BLaER1 (cell line): ENCODE measurements around the gene NFKBIB.

ENCODE experiments used
- H3K27ac ChIP-seq: shearing (Covaris generic); formaldehyde crosslinking; 2 replicates; pipeline ENCODE4 v1.8.1; 2022
- H3K27me3 ChIP-seq: shearing (Covaris generic); formaldehyde crosslinking; 2 replicates; pipeline ENCODE4 v1.8.1; 2022
- H3K36me3 ChIP-seq: shearing (Covaris generic); formaldehyde crosslinking; 2 replicates; pipeline ENCODE4 v1.8.1; 2022
- H3K4me1 ChIP-seq: shearing (Covaris generic); formaldehyde crosslinking; 2 replicates; pipeline ENCODE4 v1.8.1; 2022
- H3K4me2 ChIP-seq: shearing (Covaris generic); formaldehyde crosslinking; 2 replicates; pipeline ENCODE4 v1.8.1; 2022
- H3K4me3 ChIP-seq: shearing (Covaris generic); formaldehyde crosslinking; 2 replicates; pipeline ENCODE4 v1.8.1; 2022
- H3K9ac ChIP-seq: shearing (Covaris generic); formaldehyde crosslinking; 2 replicates; pipeline ENCODE4 v1.8.1; 2022
- H3K9me3 ChIP-seq: shearing (Covaris generic); formaldehyde crosslinking; 2 replicates; pipeline ENCODE4 v1.8.1; 2022
- H4K20me1 ChIP-seq: shearing (Covaris generic); formaldehyde crosslinking; 2 replicates; pipeline ENCODE4 v1.8.1; 2022
- Cebpa-rat ChIP-seq: shearing (Covaris generic); IDR thresholded peaks from 2 replicates; pipeline ENCODE4 v1.8.1; 2022

NFKBIB gene

DNA sequence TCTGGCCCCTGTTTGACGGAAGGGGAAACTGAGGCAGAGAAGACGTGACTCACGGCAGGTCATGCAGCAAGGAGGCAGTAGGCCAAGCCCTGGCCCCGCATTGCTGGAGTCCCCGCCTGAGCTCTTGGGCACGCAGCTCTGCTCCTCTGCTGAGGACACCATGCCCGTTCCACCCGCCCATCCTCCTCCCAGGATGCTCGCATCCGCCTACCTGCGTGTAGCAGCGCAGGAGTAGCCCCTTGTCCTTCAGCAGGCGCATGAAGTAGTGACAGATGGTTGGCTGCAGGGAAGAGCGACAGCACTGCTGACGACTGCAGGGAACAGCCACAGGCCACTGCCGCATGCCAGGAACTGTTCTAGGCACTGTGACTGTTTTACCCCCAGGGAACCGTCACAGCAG, 10.9 kb upstream of the NFKBIB start:
- Histone ChIP-seq H3K4me3 (no peak overlapping the region), H3K36me3 (peaks cover 64% of the 10 kb centered on the region), H3K4me2 (peak overlapping the region; percentile 35; the same call in 1 of the 2 replicates), H3K9ac (no peak overlapping the region), H4K20me1 (no peaks in the 10 kb centered on the region), H3K27me3 (no peaks in the 10 kb centered on the region), H3K9me3 (no peaks in the 10 kb centered on the region), H3K4me1 (peaks cover 34% of the 10 kb centered on the region), H3K27ac (0 out of 2 replicates have a peak overlapping the region, but pooled peaks have one; percentile 32)
- no peak for TF ChIP-seq Cebpa-rat

DNA sequence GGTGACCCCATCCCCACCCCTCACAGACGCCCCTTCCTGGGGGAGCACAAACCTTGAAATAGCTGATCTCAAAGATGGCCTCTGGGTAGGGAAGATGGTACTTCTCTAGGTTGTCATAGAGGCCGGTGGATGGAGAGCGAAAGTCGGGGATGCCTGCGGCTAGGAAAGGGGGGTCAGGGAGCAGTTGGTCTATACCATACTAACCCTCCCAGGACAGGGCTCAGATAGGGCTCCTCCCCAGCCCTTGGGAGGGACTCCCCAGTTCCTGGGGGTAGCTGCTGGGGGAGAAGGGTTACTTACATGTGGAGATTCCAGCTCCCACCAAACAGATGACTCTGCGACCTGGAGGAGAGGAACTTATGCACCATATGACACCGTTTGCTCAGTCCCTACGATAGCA, 10.0 kb upstream of the NFKBIB start:
- no peak overlapping the region; the same call in 1 of the 2 replicates for H3K9ac ChIP-seq
- H4K20me1 ChIP-seq: no peaks in the 10 kb centered on the region
- peaks cover 40% of the 10 kb centered on the region for H3K4me1 ChIP-seq
- no peaks in the 10 kb centered on the region for H3K9me3 ChIP-seq
- TF ChIP-seq Cebpa-rat: no peak
- no peaks in the 10 kb centered on the region for H3K27me3 ChIP-seq
- H3K36me3 ChIP-seq: peaks cover 64% of the 10 kb centered on the region
- no peak overlapping the region for H3K27ac ChIP-seq
- no peak overlapping the region for H3K4me3 ChIP-seq
- H3K4me2 ChIP-seq: no peak overlapping the region

DNA sequence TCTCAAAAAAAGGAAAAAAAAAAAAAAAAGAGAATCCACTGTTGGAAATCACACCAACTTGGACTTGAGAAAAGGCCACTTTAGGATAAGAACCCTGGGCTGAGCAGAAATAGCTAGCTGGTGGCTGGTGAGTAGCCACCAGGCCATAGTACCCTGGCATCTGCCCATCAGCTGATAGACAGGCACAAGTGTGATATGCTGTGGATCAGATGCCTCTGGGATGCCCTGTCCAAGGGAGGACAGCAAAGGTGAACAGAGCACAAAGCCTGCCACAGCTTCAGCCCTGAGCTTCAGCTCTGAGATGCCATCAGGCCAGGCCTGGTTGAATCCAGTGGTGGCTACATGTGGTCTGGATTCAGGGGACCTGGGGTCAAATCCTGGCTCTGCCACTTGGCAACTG, 9.1 kb upstream of the NFKBIB start:
- Histone ChIP-seq H3K4me3 (no peak overlapping the region), H3K36me3 (peaks cover 64% of the 10 kb centered on the region), H3K27ac (no peak overlapping the region), H3K9me3 (no peaks in the 10 kb centered on the region), H3K4me2 (no peak overlapping the region), H3K4me1 (peaks cover 49% of the 10 kb centered on the region), H4K20me1 (no peaks in the 10 kb centered on the region), H3K27me3 (no peaks in the 10 kb centered on the region), H3K9ac (no peak overlapping the region)
- TF ChIP-seq Cebpa-rat: no peak

DNA sequence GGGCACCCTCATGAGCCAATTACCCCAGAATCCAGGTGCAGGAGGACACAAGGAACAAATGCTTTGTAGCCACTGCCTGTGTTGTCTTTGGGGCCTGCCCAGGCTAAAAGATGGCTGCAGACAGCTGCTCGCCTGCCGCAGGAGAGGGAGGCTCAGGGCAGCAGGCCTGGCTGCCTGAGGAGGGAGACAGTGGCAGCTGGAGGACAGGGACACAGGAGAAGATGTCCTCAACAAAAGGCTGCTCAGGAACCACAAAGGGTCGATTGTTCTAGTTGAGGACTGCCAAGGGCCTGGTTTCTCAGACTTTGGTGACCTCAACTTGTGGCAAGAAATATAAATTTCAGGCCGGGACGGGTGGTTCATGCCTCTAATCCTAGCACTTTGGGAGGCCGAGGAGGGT, 8.0 kb upstream of the NFKBIB start:
- Histone ChIP-seq H4K20me1 (no peaks in the 10 kb centered on the region), H3K4me1 (peaks cover 59% of the 10 kb centered on the region), H3K9me3 (no peaks in the 10 kb centered on the region), H3K9ac (no peak overlapping the region), H3K27me3 (no peaks in the 10 kb centered on the region), H3K4me2 (no peak overlapping the region), H3K27ac (no peak overlapping the region), H3K4me3 (no peak overlapping the region), H3K36me3 (peaks cover 63% of the 10 kb centered on the region)
- TF ChIP-seq Cebpa-rat: no peak

DNA sequence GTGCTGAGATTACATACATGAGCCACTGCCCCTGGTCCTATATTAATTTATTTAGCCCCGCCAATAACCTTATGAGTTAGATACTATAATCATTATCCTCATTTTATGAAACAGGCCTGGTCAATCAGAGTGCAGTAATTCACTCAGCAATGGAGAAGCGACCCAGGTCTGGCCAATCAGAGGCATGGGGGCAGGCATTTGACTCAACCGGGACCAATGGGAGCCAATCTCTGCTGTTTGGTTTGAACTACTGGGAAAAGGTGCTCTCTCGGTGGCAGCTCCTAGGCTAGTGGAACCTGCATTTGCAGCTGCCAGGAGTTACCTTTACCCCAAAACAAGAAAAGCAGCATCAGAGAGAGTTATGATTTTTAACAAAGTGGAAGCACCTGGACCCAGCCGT, 6.9 kb upstream of the NFKBIB start:
- H3K27ac ChIP-seq: peak overlapping the region; percentile 84
- peak overlapping the region; percentile 69; the same call in 1 of the 2 replicates for H3K9ac ChIP-seq
- peak overlapping the region; percentile 97 for H3K4me2 ChIP-seq
- no peaks in the 10 kb centered on the region for H3K9me3 ChIP-seq
- H3K27me3 ChIP-seq: no peaks in the 10 kb centered on the region
- peaks cover 69% of the 10 kb centered on the region for H3K4me1 ChIP-seq
- H4K20me1 ChIP-seq: no peaks in the 10 kb centered on the region
- TF ChIP-seq Cebpa-rat: no peak
- H3K36me3 ChIP-seq: peaks cover 54% of the 10 kb centered on the region
- H3K4me3 ChIP-seq: no peak overlapping the region

DNA sequence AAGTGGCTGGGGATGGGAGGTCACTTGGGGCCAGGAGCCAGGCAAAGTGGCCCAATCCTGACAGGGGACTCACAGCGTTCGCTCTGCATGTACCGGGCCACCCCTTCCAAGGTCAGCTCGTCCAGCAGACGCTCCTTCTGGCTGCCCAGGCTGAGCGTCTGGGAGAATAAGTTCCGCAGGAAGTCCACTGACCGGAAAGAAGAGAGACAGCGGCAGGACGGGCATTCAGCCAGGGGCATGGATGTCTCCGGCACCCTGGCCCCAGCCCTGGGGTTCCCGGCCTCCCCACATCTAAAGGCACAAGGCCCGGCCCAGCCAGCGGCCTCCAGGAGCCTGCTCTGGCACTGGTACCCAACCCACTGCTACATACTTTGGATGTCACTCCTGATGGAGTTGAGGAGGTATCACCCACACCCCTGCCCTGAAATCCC, 6.4 kb upstream of the NFKBIB start:
- Histone ChIP-seq H3K36me3 (peaks cover 50% of the 10 kb centered on the region), H3K4me1 (peaks cover 69% of the 10 kb centered on the region), H4K20me1 (no peaks in the 10 kb centered on the region), H3K27ac (peak overlapping the region; percentile 84), H3K9me3 (no peaks in the 10 kb centered on the region), H3K4me3 (no peak overlapping the region), H3K27me3 (no peaks in the 10 kb centered on the region), H3K9ac (peak overlapping the region; percentile 69; the same call in 1 of the 2 replicates), H3K4me2 (peak overlapping the region; percentile 97)
- no peak for TF ChIP-seq Cebpa-rat

DNA sequence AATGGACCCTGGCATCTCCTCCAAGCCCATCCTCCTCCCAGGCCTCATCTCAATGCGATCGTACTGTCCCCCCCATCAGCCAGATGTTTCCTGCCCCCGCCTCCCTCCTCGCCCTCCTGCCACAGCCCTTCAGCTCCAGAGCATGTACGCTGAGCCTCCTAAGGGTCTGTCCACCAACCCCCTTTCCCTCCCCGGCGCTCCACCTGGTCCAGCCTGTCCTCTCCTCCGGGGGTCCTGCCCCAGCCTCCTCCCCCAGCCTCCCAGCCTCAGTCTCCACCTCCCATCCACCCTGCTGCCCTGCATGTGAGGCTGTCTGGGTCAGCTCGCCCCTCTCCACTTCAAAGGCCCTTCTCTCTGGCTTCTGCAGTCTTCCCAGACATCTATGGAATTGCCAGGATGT, 4.8 kb upstream of the NFKBIB start:
- Histone ChIP-seq H3K9ac (peak overlapping the region; percentile 69), H3K4me2 (peak overlapping the region; percentile 97), H3K27ac (peak overlapping the region; percentile 84), H3K9me3 (no peaks in the 10 kb centered on the region), H3K4me3 (peak overlapping the region; percentile 50; the same call in 1 of the 2 replicates), H3K4me1 (peaks cover 66% of the 10 kb centered on the region), H3K36me3 (peaks cover 34% of the 10 kb centered on the region), H3K27me3 (no peaks in the 10 kb centered on the region), H4K20me1 (no peaks in the 10 kb centered on the region)
- no peak for TF ChIP-seq Cebpa-rat

DNA sequence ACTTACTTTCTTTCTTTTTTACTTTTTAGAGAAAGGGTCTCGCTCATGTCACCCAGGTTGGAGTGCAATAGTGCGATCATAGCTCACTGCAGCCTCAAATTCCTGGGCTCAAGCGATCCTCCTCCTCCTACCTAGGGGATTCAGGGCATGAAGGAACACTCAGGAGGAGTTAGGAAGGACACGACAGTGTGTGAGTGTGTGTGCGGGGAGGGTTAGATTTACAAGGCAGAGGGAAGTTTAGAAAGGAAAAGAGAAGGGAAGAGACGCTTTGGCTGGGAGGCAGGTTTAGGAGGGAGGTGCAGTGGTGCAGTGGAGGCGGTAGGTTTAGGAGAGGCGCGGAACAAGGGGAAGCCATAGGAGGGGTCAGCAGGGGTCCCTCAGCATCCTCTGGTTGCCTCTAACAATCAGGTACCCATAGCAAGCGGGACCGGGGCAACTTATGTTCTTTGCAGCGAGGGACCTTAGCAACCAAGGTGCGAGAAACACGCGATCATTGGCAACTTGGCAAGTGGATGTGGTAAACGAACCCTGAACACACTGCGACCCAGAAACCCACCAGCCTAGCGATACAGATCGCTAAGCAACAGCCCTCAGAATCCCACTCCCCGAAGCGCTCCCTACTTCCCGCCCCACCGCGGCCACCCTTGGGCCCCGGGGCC, 852 bp upstream of the NFKBIB start:
- Histone ChIP-seq H4K20me1 (no peaks in the 10 kb centered on the region), H3K27ac (peak overlapping the region; percentile 78), H3K4me1 (peaks cover 66% of the 10 kb centered on the region)

DNA sequence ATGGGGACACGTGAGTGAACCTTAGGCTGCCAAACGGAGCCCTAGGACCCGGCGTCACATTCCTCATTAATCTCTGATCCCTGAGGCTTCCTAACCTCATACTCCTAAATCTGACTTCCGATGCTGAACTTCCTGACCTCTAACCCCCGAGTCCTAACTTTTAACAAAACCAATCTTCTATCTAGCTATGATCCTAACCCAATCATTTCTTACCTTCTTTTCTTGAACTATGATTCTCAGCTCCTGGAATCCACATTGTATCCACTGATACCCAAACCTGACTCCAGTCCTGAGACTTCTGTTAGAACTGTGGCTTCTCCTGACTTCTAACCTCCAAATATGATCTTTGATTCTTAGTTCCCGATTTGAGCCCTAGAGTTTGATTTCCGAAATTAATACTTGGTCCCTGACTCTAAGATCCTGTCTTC, 447 bp downstream of the NFKBIB start:
- Histone ChIP-seq H3K4me3 (peak overlapping the region; percentile 87), H4K20me1 (0 out of 2 replicates have a peak, but pooled peaks cover 5% of the 10 kb centered on the region), H3K4me2 (peak overlapping the region; percentile 74), H3K27ac (peak overlapping the region; percentile 71), H3K27me3 (no peaks in the 10 kb centered on the region), H3K4me1 (peaks cover 53% of the 10 kb centered on the region), H3K36me3 (peaks cover 17% of the 10 kb centered on the region), H3K9me3 (peaks cover 3% of the 10 kb centered on the region; the same call in 1 of the 2 replicates), H3K9ac (peak overlapping the region; percentile 85)
- no peak for TF ChIP-seq Cebpa-rat

More for the DNA sequence above, 852 bp upstream of the NFKBIB start:
- TF ChIP-seq Cebpa-rat: no peak
- Histone ChIP-seq H3K9ac (peak overlapping the region; percentile 86), H3K36me3 (peaks cover 4% of the 10 kb centered on the region; the same call in 1 of the 2 replicates), H3K4me2 (peak overlapping the region; percentile 97), H3K27me3 (no peaks in the 10 kb centered on the region), H3K4me3 (peak overlapping the region; percentile 87), H3K9me3 (peaks cover 3% of the 10 kb centered on the region; the same call in 1 of the 2 replicates)

DNA sequence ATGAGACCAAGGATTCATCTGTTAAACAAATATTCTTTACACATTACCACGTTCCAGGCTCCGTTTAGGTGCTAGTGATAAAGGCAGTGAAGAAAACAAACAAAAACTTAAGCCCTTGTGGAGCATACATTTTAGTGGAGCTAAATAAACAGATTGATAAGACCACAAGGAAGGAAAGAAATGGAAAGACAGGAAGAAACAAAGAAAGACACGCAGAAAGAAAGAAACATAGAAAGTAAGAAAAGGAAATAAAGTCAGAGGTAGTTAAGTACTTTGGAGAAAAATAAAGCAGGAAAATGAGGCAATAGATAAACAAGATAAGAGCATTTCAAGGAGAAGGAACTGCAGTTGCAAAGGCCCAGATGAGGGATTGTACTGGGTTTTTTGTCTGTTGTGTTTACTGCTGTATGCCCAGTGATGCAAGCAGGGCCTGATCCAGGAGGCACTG, 998 bp downstream of the NFKBIB start:
- H3K27me3 ChIP-seq: no peaks in the 10 kb centered on the region
- no peak for TF ChIP-seq Cebpa-rat
- peak overlapping the region; percentile 71 for H3K27ac ChIP-seq
- H3K4me2 ChIP-seq: peak overlapping the region; percentile 74
- H3K4me1 ChIP-seq: peaks cover 48% of the 10 kb centered on the region
- H3K4me3 ChIP-seq: peak overlapping the region; percentile 87
- peak overlapping the region; percentile 85 for H3K9ac ChIP-seq
- H3K36me3 ChIP-seq: peaks cover 23% of the 10 kb centered on the region
- H3K9me3 ChIP-seq: peaks cover 3% of the 10 kb centered on the region; the same call in 1 of the 2 replicates
- 0 out of 2 replicates have a peak, but pooled peaks cover 5% of the 10 kb centered on the region for H4K20me1 ChIP-seq
